COLO668 (cell line): Measurements from ENCODE around the gene TMEM121.
"Not testable (repeated sequence)": the region's sequence is repeated elsewhere in the genome, so short reads cannot be mapped to it uniquely, and the experiment has no call there.

Experiments
- DNase-seq: peaks from one replicate; lab custom pipeline; 2025; ENCODE audit not compliant: unreplicated experiment; lab: John Stamatoyannopoulos, UW

TMEM121 gene

DNA sequence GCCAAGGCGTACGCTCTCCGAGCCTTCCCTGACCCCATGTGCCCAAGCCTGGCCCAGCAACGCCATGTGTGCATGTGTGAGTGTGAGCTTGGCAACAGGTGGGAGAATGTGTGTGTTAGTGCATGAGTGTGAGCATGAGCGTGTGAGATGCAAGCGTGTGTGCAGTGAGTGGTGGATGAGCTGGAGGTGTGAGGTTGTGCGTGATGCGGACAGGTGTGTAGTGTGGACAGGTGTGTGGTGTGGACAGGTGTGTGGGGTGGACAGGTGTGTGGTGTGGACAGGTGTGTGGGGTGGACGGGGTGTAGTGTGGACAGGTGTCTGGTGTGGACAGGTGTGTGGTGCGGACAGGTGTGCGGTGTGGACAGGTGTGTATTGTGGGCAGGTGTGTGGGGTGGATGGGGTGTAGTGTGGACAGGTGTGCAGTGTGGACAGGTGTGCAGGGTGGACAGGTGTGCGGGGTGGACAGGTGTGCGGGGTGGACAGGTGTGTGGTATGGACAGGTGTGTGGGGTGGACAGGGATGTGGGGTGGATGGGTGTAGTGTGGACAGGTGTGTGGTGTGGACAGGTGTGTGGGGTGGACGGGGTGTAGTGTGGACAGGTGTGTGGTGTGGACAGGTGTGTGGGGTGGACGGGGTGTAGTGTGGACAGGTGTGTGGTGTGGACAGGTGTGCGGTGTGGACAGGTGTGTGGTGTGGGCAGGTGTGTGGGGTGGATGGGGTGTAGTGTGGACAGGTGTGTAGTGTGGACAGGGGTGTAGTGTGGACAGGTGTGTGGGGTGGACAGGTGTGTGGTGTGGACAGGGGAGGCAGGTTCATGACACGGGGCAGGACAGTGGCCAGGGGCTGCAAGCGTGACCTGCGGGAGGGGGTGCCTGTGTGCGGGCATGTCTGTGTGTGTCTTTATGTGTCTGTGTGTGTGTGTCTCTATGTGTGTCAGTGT, 41.1 kb downstream of the TMEM121 start:
- DNase-seq, result not testable (repeated sequence)

GRCh38 chr14:105568140-105568843, 41.9 kb downstream of the TMEM121 start:
- not testable (repeated sequence) for DNase-seq

GRCh38 chr14:105568859-105569766, 42.7 kb downstream of the TMEM121 start:
- DNase-seq, result no peak

DNA sequence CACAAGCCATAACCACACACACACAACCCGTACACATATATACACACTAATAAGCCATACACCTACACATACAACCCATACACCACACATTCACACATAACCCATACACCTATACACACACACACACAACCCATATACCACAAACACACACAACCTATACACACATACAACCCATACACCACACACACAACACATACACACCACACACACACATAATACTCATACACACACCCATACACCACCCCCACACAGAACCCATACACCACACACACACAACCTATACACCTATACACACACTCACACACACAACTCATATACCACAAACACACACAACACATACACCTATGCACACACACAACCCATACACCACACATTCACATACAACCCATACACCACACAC, 44.1 kb downstream of the TMEM121 start:
- DNase-seq, result no peak

DNA sequence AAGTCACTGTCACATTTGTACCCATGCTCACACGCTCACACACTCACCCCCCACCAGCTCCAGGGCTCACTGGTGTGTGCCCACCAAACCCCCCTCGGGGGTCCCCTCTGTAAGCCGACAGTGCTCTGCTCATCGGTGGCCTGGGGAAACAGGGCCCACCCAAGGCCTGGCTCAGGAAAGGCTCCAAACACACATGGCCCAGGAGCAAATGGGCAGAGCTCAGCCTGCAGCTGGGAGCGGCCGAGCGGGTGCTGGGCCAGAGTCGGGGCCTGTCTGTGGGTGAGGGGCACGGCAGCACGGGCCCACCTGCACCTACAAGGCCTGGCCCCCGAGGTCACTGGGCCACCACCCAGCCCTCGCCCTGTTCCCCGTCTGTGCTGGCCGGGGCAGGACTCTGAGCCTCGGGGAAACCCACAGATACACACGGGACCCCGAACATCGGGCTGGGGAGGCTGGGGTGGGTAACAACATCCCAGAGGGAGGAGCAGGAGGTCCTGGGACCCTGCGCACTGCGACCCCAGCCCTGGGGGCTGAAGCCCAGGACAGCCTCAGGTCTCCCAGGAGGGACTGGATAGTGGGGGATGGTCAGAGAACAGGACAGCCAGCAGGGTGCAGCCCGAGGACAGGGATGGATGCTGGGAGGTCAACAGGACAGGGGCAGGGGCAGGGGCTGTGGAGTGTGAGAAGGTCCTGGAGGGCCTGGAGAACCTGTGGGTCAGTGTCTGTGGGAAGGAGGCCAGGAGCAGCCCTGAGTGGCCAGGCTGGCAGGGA, 45.0 kb downstream of the TMEM121 start:
- DNase-seq, result not testable (repeated sequence)

DNA sequence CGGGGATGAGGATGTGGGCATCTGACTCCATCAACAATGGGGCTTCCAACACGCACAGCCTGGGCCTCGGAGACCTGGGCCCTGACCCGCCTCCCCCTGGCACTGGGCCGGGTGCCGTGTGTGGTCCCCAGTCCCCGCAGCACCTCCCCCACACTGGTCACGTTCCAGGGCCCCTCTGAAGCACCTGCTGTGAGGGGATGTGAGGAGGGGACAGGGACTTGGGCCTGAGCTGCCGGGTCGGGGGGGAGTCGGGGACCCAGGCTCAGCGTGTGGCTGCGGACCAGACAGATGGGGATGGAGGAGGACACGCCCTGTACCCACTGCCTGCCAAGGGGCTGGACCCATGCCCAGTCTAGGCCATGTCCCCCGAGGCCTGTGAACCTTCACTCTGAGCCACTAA, 45.7 kb downstream of the TMEM121 start:
- not testable (repeated sequence) for DNase-seq

DNA sequence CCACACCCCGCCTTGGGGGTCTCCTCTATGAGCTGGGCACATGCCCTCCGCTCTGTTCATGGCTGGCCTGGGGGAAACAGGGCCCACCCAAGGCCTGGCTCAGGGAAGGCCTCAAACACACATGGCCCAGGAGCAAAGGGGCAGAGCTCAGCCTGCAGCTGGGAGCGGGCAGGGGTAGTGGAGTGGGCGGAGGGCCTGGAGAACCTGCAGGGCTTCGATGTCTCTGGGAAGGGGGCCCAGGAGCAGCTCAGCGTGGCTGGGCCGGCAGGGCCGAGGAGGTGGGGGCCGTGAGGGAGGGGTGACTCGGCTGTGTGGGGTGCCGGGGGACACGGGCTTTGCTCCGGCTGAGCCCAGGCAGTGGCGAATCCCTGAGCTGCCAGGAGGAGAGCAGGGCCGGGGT, 47.5 kb downstream of the TMEM121 start:
- DNase-seq, result not testable (repeated sequence)

- DNase-seq, result not testable (repeated sequence)
Observed at GRCh38 chr14:105574411-105574810, 48.0 kb downstream of the TMEM121 start.

DNA sequence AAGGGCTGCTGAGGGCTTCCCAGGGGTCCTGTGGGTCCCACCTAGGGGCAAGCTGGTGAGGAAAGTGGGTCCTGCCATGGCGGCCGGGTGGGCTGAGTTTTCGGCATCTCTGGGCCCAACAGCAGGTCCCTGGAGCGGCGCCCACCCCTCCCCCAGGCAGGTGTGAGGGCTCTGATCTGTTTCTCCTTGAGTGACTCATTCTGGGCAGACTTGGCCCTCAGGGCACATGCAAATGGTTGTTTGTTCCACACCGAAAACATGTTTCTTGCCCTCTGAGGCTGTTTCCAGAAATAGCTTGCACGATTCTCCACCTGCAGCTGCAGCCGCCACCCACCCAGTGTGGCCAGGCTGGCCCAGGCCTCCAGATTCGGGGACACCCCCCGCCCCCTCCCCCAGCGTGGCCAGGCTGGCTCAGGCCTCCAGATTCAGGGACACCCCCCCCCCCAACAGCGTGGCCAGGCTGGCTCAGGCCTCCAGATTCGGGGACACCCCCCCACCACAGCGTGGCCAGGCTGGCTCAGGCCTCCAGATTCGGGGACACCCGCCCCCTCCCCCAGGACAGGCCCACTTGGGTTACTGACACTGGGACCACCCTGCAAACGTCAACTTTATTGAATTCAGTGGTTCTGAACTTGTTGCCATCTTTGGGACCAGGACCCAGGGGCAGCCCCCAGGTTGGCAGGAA, 48.8 kb downstream of the TMEM121 start:
- DNase-seq, result not testable (repeated sequence)

DNA sequence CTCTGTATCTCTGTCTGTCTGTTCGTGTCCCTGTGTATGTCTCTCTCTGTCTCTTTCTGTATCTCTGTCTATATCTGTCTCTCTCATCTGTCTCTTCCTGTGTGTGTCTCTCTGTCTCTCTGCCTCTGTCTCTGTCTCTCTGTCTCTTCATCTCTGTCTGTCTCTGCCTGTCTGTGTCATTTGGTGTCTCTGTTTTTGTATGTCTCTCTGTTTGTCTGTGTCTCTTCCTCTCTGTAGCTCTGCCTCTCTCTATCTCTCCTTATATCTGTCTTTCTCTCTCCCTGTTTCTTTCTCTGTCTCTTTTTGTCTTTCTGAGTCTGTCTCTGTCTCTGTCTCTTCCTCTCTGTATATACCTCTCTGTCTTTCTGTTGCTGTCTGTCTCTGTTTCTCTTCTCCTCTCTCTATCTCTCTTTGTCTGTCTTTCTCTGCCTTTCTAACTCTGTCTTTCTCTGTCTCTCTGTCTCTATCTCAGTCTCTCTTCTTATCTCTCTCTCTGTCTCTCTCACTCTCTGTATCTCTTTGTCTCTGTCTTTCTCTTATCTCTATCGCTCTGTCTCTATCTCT, 50.2 kb downstream of the TMEM121 start:
- no peak for DNase-seq

DNA sequence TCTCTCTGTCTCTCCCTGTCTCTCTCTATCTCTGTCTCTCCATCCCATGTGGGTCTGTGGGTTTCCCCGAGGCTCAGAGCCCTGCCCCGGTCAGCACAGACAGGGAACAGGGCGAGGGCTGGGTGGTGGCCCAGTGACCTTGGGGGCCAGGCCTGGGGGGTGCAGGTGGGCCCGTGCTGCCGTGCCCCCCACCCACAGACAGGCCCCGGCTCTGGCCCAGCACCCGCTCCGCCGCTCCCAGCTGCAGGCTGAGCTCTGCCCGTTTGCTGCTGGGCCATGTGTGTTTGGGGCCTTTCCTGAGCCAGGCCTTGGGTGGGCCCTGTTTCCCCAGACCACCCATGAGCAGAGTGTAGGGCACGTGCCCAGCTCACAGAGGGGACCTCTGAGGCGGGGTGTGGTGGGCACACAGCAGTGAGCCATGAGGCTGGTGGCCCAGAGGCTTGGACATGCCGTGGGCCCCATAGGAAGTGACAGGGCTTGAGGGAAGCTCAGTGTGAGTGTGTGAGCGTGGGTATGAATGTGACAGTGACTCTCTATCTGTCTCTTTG, 51.0 kb downstream of the TMEM121 start:
- DNase-seq, result no peak

GRCh38 chr14:105578070-105578469, 51.7 kb downstream of the TMEM121 start:
- no peak for DNase-seq

DNA sequence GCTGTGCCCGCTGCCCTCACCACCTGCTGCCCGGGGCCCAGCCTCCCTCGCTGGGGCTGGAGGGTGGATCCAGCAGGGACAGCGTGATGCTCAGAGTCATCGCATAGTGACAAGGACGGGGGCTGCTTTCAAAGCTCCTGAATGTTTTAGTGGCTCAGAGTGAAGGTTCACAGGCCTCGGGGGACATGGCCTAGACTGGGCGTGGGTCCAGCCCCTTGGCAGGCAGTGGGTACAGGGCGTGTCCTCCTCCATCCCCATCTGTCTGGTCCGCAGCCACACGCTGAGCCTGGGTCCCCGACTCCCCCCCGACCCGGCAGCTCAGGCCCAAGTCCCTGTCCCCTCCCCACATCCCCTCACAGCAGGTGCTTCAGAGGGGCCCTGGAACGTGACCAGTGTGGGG, 52.8 kb downstream of the TMEM121 start:
- not testable (repeated sequence) for DNase-seq
